ENCODE results near the gene CLEC16A.

The CLEC16A gene

GRCh38 chr16:10919003-10919351, 25.4 kb upstream of the CLEC16A start:
- no peak for DNase-seq (ENCODE audit: low spot score)
- POLR2A ChIA-PET (ENCODE audit: low non-redundant PET) = no interaction called here
- no peak overlapping the region for H3K27ac ChIP-seq
- CTCF ChIA-PET = interaction anchor here (0.6 to 2.3 kb wide), 26 partner anchors 8 to 1350 kb away, joined by 3 to 17 read pairs (median 5); partner anchors contain the start of gene NUBP1
- TF ChIP-seq CTCF (conservative IDR thresholded peaks at IDR 0.05; ENCODE audit: low read depth) = peak; percentile 72

GRCh38 chr16:10920726-10921427, 23.5 kb upstream of the CLEC16A start:
- DNase-seq (ENCODE audit: low spot score) = no peak
- ChIA-PET POLR2A (ENCODE audit: low non-redundant PET) (no interaction called here), CTCF (no interaction called here)
- H3K27ac ChIP-seq = no peak overlapping the region
- no peak for TF ChIP-seq CTCF (conservative IDR thresholded peaks at IDR 0.05; ENCODE audit: low read depth)

GRCh38 chr16:10921536-10922327, 22.6 kb upstream of the CLEC16A start:
- POLR2A ChIA-PET (ENCODE audit: low non-redundant PET) = no interaction called here
- no peak for TF ChIP-seq CTCF (conservative IDR thresholded peaks at IDR 0.05; ENCODE audit: low read depth)
- H3K27ac ChIP-seq = no peak overlapping the region

GRCh38 chr16:10922328-10923145, 21.8 kb upstream of the CLEC16A start:
- POLR2A ChIA-PET (ENCODE audit: low non-redundant PET) = interaction anchor here (0.6 kb wide), 1 partner anchor 45 kb away, joined by 4 read pairs; the partner anchor contains the start of gene CIITA
- TF ChIP-seq CTCF (conservative IDR thresholded peaks at IDR 0.05; ENCODE audit: low read depth) = no peak
- CTCF ChIA-PET = interaction anchor here (0.5 to 0.6 kb wide), 2 partner anchors 8 to 82 kb away, joined by 3 to 5 read pairs; no protein-coding TSS in a partner anchor
- no peak overlapping the region for H3K27ac ChIP-seq
- no peak for DNase-seq (ENCODE audit: low spot score)

More at GRCh38 chr16:10921536-10922327, 22.6 kb upstream of the CLEC16A start:
- no peak for DNase-seq (ENCODE audit: low spot score)
- CTCF ChIA-PET = interaction anchor here (0.6 kb wide), 1 partner anchor 9 kb away, joined by 3 read pairs; no protein-coding TSS in a partner anchor

- ChIA-PET CTCF (interaction anchor here (0.6 kb wide), 1 partner anchor 44 kb away, joined by 3 read pairs; no protein-coding TSS in a partner anchor), POLR2A (ENCODE audit: low non-redundant PET) (interaction anchor here (0.6 kb wide), 1 partner anchor 46 kb away, joined by 4 read pairs; the partner anchor contains the start of gene CIITA)
- DNase-seq (ENCODE audit: low spot score) = no peak
- no peak overlapping the region for H3K27ac ChIP-seq
- TF ChIP-seq CTCF (conservative IDR thresholded peaks at IDR 0.05; ENCODE audit: low read depth) = no peak
Measured at GRCh38 chr16:10923146-10923649, 21.2 kb upstream of the CLEC16A start.

Data from RWPE1 (cell line).